GM19240 (cell line): ENCODE measurements around the gene COX7A2L.

Experiments used
- DNase-seq: peaks from one replicate; pipeline ENCODE4 v3.0.0; 2011; ENCODE audit warnings: low spot score; ENCODE audit not compliant: insufficient read length

COX7A2L gene

DNA sequence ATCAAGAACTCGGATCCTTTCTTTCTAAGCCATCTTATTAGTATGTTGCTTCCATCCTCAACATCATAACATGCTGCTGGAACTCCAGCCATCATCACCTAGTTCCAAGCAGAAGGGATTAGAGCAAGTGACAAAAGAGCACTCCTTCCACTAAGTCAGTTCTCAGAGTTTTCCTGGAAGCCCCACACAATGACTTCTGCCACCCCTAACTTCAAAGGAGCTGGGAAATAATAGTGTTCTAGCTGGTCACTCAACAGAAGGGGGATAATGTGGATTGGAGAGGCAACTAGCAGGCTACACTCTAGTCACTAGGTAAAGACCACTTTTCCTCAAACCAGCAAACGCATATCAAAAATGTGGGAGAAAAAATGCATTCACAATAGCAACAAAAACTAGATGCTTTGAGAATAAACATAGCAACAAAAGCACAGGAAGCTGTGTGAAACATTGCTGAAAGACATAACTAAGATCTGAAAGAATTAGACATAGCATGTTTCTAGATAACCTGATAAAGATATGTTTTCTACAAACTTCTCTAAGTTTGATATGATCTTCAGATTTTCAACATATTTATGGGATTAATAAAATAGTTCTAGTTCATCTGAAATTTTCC lies 39.5 kb downstream of the COX7A2L start:
- DNase-seq: no peak

DNA sequence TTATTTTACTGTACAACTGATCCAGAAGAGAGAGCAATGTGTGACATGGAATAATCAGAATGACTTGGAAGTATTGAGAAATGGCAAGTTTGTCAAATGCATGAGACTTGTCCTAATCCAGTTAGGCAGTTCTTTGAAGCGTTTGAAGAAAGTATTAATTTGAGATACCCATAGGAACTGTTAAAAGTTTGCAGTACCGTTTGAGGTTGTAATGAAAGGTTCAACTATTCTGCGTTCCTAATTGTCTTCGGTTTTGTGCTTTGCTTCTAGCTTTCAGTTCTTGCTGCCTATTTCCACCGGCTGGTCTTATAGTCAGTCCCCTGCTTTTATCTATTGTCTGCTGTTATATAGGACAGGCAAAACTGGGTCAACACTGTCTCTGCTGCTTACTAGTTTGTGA lies 41.8 kb downstream of the COX7A2L start:
- no peak for DNase-seq

DNA sequence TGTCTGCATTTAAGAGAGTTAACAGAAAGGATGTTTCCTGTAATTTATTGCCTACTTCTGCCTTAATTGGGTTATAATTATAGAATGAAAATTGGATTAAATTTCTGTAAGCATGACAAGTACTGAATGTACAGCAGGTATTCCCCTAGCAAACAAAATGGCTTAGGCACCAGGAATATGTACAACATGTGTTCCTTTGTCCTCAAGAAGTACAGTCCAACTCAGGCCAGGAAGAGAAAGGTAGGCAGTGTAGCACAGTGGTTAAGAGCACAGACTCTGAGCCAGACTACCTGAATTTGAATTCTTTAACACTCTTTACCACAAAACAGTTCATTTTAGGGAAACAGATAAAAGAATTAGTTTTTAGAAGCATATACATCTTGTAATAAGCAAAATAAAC lies 43.1 kb downstream of the COX7A2L start:
- DNase-seq: no peak

DNA sequence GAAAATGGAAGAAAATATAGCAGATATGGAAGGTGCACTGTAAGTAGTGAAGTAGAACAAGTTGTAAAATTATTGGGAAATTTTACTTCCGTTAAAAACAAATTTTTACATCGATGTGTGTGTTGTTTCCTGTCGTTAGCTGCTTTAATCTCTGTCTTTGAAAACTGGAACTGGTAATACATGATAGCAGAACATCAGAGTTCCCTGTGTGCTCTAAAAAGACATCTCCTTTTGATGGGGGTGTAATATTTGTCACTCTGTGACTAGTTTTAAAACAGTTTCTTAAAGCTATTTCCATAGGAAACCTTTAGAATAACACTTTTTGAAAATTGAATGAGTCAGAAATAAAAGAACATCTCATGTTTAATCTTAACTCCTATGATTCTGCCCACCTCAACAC lies 43.5 kb downstream of the COX7A2L start:
- no peak for DNase-seq

DNA sequence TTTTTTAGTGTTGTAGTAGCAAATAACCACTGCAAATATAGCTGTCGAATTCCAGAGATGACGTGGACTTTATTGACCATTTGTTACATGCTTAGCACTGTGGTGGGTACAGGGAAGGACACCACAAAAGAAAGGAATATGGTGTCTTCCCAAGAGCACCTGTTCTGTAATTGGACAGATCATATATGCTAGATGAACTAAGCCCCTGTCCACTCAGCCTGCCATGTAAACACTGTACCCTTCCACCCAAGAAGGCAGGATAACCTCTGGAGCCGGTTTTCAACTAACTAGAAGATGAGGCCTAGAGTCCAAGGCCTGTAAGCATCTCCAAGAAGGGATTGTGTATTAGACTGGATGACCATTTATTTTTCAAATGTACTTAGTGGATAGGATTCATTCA lies 44.1 kb downstream of the COX7A2L start:
- DNase-seq: no peak

DNA sequence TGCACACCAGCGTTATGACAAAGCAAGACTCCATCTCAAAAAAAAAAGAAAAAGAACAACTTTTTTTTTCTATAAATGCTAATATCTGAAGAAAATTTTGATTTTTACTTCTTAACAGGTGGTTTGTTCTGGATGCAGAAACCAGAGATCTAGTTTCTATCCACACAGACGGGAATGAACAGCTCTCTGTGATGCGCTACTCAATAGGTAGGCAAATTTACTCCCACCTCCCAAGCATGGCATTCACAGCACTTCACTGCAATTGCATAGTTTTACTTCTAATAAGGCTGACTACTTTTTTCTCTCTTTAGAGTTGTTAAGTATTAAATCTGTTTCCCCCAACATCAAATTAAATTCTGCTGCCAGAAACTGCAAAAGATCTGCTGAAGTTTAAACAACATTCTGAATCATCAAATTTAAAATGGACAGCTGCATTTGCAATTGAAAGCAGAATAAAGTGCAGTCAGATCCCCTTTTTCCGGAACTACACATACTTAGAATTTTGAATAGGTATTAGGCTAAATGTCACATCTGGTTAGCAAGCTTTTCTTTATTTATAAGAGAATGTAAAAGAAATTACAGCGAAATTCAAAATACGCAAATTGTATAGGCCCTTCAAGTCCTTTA lies 45.1 kb downstream of the COX7A2L start:
- no peak for DNase-seq

DNA sequence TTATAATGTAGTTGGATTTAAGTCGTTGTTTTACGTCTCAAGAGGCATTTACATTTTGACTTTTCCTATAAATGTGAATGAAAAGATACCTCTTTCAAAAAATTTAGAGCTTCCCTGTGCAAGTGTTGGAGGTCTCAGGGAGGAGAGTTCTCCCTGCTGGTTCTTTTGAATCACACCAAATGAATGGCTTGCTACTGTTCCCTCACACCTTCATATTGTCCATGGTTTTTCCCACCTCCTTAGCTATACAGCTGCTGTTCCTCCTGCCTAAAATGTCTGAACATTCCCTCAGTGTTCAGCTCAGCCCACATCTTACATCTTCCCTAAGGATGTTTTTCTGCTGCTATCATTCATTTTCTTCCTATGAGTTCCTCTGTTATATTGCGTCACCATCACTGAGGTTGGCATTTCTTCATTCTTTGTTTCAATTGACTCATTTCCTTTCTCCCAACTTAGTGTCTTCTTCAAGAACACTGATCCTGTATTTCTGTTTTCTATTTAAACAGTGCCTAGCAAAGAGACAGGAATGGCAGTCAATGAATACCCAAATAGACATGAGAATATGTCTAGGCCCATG lies 46.0 kb downstream of the COX7A2L start:
- no peak for DNase-seq

DNA sequence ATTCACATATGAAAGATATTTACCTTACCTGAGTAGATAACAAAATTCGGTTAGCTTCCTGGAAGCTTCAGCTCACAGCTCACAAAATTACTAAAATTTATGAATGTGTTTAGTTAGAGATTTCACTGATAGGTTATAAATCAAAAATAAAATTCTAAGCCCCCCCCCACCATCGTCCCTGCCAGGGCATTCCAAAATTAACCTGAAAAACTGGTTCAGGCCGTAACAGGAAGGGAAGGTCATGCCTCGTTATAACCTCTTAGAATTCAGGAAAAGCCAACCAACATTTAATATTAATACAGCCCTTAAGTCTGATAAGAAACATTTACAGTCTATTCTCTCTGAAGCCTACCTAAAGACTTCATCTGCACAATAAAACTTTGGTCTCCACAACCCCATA lies 48.9 kb downstream of the COX7A2L start:
- DNase-seq: no peak

DNA sequence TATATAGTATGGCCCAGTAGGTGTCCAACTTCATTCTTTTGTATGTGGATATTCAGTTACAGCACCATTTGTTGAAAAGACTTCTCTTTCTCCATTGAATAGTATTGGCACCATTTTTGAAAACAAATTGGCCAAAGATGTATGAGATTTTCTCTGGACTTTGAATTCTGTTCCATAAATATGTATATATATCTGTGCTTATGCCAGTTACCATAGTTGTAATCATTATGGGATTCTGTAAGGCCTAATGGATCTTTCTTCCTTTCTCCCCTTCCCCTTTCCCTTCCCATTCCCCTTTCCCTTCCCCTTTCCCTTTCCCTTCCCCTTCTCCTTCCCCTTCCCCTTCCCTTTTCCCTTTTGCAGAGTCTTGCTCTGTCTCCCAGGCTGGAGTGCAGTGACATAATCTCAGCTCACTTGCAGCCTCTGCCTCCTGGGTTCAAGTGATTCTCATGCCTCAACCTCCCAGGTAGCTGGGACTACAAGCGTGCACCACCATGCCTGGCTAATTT lies 51.0 kb downstream of the COX7A2L start:
- no peak for DNase-seq

DNA sequence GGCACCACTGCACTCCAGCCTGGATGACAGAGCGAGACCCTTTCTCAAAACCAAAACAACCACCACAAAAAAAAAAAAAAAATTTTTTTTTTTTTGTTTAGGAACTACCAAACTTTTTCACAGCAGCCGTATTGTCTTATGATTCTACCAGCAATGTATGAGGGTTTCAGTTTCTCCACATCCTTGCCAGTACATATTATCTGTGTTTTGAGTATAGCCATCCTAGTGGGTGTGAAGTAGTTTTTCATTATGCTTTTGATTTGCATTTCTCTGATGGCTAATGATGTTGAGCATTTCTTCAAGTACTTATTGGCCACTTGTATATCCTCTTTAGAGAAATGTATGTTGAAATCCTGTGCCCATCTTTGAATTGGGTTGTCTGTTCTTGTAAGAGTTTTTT lies 51.7 kb downstream of the COX7A2L start:
- no peak for DNase-seq

DNA sequence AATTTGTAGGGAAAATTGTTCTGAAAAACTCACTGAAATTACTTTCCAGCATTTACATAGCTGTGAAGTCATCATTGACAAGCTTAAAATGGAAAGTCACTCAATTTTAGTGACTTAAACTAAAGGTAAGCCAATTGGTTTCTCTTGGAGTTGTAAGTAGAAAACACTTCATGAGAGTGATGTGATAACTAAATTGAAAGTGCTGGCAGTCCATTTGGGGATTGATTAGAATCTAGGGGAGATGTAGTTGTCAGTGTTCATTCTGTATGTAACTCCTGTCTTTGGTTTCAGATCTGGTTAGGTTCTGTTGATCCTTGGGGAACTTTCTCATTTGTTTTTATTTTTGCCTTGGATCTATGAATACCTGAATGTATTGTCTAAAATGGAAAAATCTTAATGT lies 53.8 kb downstream of the COX7A2L start:
- DNase-seq: no peak

DNA sequence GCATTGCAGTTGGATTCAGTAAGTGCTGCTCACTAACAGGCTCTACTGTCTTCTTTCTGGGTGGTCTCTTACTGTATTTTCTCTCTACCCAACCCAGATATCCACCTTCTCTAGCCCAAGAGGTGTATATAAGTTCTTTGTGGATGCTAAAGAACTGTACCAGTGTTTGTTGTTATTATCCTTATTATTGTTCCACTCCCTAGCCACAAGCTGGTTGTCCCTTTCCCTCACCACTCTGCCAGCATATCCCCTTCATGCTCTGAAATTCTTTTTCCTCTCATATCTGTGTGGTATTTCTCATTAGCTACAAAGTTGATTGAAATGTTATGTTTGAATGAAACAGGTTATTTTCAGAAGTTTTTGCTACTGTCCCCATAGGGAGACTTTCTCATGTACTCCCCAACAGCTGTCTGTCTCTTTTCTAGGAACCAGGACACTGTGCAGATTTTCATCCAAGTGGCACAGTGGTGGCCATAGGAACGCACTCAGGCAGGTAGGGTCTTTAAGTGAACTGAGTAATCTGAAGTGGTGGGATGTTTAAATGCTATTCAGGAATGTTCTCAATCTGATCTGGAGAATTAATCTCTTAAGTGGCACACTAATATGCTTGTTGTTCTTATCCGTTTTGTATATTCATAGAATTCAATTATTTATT lies 56.8 kb downstream of the COX7A2L start:
- DNase-seq: no peak

DNA sequence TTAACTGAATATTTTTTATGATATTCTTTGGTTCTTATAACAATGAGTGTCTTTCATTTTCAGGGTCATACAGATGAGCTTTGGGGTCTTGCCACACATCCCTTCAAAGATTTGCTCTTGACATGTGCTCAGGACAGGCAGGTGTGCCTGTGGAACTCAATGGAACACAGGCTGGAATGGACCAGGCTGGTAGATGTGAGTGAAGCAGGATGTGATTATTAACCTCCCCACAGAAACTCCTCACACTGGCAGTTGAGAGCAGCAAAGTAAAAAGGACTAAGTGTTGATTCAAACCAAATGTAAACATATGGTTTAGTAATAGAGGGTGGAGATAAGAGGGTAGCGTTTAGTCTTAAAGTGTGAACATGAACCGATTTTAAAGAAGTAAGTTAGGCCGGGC lies 57.8 kb downstream of the COX7A2L start:
- no peak for DNase-seq

DNA sequence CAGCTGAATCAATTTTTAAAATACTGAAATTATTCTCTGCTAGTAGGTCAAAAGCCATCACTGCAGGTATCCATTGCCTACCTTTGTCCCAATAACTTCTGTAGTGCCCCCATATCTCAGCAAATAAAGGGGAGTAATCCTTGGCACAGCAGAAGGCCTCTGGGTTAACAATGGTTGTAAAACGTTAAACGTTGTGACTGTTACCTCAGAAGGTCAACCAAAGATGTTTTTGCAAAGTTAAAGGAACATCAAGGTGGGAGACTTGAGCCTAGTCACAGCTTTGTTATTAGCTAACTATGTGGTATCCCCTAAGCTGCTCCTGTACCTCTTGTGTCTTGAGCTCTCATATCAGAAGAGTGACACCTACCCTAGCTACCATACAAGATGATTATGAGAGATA lies 60.5 kb downstream of the COX7A2L start:
- no peak for DNase-seq
